T-helper 17 cell (primary cell): ENCODE results near the gene CCDC33. TPM values are rescaled to one million over a fixed set of nuclear protein-coding genes. Genes with fewer than 3 reads are reported as not detected.

Experiments
- ATAC-seq: fragments of 150-1000 bp; cut with Tn5 transposase; 2 replicates; pipeline ENCODE4 v1.10.0; 2021; ENCODE audit warnings: mild to moderate bottlenecking, moderate library complexity
- DNase-seq, 3 donors: peaks; one replicate each; pipeline versions ENCODE4 v3.0.0 to v3.0.0-alpha.2; 2020 to 2021
- H3K9me3 ChIP-seq: one replicate; pipeline ENCODE4 v1.7.0; 2013; ENCODE audit warnings: low read length, mild to moderate bottlenecking; ENCODE audit not compliant: control insufficient read depth, poor library complexity, severe bottlenecking
- H3K27ac Mint-ChIP-seq: one replicate; pipeline ENCODE4 v1.8.0; 2022; ENCODE audit warnings: mild to moderate bottlenecking, moderate library complexity, mixed read lengths
- H3K27me3 Mint-ChIP-seq: one replicate; pipeline ENCODE4 v1.8.0; 2022; ENCODE audit warnings: mixed read lengths
- H3K36me3 Mint-ChIP-seq: one replicate; pipeline ENCODE4 v1.8.0; 2022; ENCODE audit warnings: low read depth, mixed read lengths
- H3K4me1 Mint-ChIP-seq: one replicate; pipeline ENCODE4 v1.8.0; 2022; ENCODE audit warnings: mild to moderate bottlenecking, mixed read lengths
- H3K4me3 Mint-ChIP-seq: one replicate; pipeline ENCODE4 v1.8.0; 2022; ENCODE audit warnings: mild to moderate bottlenecking, moderate library complexity, mixed read lengths
- total RNA-seq, 4 donors: library from RNA in 2 of 4; stranded (reverse) in 2 of 4; gene quantifications; one replicate each; pipeline ENCODE4 v1.2.3 and lab custom pipeline; 2022 to 2026

The CCDC33 gene
- total RNA-seq, 2 donors from 2014 or later, result not detected

DNA sequence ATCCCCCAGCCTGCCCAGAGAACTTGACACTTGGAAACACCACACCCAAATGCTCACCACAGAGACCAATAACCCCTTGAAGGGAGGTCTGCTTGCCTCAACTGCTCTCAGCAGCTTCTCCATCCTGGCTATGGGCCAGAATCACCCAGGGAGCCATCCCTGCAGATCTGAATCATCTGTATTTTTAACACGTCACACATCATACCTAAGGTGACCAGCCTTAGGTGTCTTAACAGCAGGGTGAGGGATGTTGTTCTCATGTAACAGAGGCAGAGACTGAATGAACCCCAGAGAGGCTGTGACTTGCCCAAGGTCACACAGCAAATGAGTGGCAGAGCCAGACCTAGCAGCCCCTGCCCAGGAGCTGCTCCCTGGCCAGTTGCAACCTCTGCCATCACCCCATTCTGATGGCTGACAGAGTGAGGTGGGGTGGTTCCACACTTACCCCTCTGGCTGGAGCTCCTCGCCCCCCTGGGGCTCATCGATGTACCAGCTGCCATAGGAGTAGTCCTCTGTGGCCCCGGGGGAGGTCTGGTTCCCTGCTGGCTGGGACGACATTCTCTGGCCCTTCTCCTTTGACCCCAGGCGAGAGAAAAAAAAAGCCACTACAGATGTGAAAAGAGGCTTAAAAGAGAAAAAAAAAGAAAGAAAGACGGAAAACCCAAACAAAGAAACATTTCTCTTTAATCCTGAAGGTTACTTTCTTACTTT, 34.3 kb upstream of the CCDC33 start:
- H3K4me1 Mint-ChIP-seq, result peaks cover 4% of the 10 kb centered on the region
- H3K9me3 ChIP-seq, result no peaks in the 10 kb centered on the region
- no peak for ATAC-seq
- H3K27me3 Mint-ChIP-seq, result peaks cover 75% of the 10 kb centered on the region
- no peak overlapping the region for H3K27ac Mint-ChIP-seq
- peaks cover 10% of the 10 kb centered on the region for H3K36me3 Mint-ChIP-seq
- no peak overlapping the region for H3K4me3 Mint-ChIP-seq
- DNase-seq, result no peak

GRCh38 chr15:74202452-74203401, 33.4 kb upstream of the CCDC33 start, which contains the start of gene STRA6:
STRA6 (minus strand) TSS chr15:74202787; CDS start chr15:74202267, 520 bp downstream.
- Mint-ChIP-seq H3K36me3 (peaks cover 10% of the 10 kb centered on the region), H3K4me1 (peaks cover 4% of the 10 kb centered on the region), H3K27me3 (peaks cover 80% of the 10 kb centered on the region), H3K4me3 (no peak within 1 kb of the TSS), H3K27ac (no peak within 1 kb of the TSS)
- no peaks in the 10 kb centered on the region for H3K9me3 ChIP-seq
- DNase-seq (no peak), ATAC-seq (no peak)

DNA sequence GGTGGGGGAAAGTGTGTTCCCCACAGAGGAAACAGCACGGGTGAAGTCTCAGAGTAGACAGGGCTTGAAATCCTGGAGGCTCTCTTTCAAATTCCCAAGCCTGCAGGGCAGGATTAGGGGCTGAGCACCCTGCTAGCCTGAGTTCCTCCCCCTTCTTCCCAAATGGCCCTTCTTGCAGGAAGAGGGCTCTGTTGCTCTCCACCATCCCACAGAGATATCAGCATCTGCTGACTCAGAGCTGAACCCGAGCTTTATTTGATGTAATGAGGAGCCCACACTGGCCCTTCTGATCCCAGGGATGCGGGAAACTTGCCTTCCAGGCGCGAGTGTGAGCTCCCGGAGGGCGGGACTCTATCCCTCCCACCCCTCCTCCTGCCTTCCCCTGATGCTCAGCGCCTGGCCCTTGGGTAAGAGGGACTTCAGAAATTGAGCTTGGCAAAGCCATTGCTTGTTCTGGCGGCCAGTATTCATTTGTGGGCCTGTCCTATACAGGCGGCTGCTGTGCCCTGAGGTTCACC, 32.2 kb upstream of the CCDC33 start:
- peaks cover 88% of the 10 kb centered on the region for H3K27me3 Mint-ChIP-seq
- H3K4me1 Mint-ChIP-seq, result peaks cover 6% of the 10 kb centered on the region
- peaks cover 10% of the 10 kb centered on the region for H3K36me3 Mint-ChIP-seq
- no peak for ATAC-seq
- no peaks in the 10 kb centered on the region for H3K9me3 ChIP-seq
- no peak overlapping the region for H3K4me3 Mint-ChIP-seq
- no peak overlapping the region for H3K27ac Mint-ChIP-seq
- no peak for DNase-seq

- no peaks in the 10 kb centered on the region for H3K9me3 ChIP-seq
- H3K4me1 Mint-ChIP-seq, result peaks cover 5% of the 10 kb centered on the region
- ATAC-seq, result no peak
- H3K36me3 Mint-ChIP-seq, result peaks cover 9% of the 10 kb centered on the region
- peaks cover 88% of the 10 kb centered on the region for H3K27me3 Mint-ChIP-seq
- no peak overlapping the region for H3K27ac Mint-ChIP-seq
- DNase-seq, result no peak
- no peak overlapping the region for H3K4me3 Mint-ChIP-seq
Measured at GRCh38 chr15:74205582-74205947, 30.6 kb upstream of the CCDC33 start.

DNA sequence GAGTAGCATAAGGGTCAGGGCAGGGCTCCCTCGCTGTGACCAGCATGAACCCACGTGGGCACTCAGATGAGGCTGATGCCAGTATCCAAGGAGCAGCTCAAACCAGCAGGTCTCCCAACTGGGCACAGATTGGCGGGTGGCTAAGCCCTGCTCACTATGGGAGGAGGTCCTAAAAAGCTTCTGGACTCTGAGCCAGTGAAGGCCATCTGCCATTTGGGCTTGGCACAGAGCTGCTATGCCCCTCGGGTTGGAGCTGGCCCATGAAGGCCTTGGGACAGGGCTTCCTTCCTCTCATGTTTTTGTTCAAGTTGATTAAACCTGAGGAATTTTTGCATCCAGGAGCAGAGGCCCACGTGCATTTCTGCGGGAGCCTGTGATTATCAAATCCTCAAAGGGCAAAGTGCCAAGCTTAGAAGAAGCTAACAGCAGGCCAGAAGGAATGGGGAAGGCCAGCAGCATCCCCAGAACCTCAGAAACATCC, 29.3 kb upstream of the CCDC33 start:
- H3K27me3 Mint-ChIP-seq, result peaks cover 75% of the 10 kb centered on the region
- H3K27ac Mint-ChIP-seq, result no peak overlapping the region
- H3K4me1 Mint-ChIP-seq, result peaks cover 5% of the 10 kb centered on the region
- H3K4me3 Mint-ChIP-seq, result no peak overlapping the region
- peaks cover 6% of the 10 kb centered on the region for H3K36me3 Mint-ChIP-seq
- no peaks in the 10 kb centered on the region for H3K9me3 ChIP-seq
- DNase-seq (no peak), ATAC-seq (no peak)

GRCh38 chr15:74207652-74208440, 28.3 kb upstream of the CCDC33 start:
- H3K27ac Mint-ChIP-seq, result no peak overlapping the region
- no peaks in the 10 kb centered on the region for H3K9me3 ChIP-seq
- H3K27me3 Mint-ChIP-seq, result peaks cover 65% of the 10 kb centered on the region
- H3K4me1 Mint-ChIP-seq, result peaks cover 5% of the 10 kb centered on the region
- H3K4me3 Mint-ChIP-seq, result no peak overlapping the region
- peaks cover 6% of the 10 kb centered on the region for H3K36me3 Mint-ChIP-seq
- DNase-seq (no peak), ATAC-seq (no peak)

DNA sequence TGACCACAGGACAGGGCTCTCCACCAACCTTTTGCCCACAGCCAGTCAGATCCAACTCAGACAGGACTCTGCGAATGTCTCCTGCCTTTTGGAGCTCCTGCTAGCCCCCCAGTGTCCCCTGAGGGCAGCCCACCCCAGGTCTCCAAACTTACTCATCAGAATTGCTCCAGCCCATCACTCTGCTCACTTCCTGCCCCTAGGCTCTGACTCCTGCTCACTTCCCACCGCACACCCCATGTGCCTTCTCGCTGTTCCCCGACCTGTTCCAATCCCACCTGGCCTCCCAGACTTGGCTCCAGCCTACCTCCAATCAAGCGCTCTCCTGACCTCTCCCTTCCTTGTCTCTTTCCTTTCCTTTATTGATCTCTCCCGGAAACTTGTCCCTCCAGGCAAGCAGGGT, 27.6 kb upstream of the CCDC33 start:
- H3K36me3 Mint-ChIP-seq, result peaks cover 6% of the 10 kb centered on the region
- no peak for ATAC-seq
- no peak overlapping the region for H3K27ac Mint-ChIP-seq
- no peak for DNase-seq
- peaks cover 59% of the 10 kb centered on the region for H3K27me3 Mint-ChIP-seq
- no peak overlapping the region for H3K4me3 Mint-ChIP-seq
- H3K9me3 ChIP-seq, result no peaks in the 10 kb centered on the region
- H3K4me1 Mint-ChIP-seq, result peaks cover 5% of the 10 kb centered on the region

DNA sequence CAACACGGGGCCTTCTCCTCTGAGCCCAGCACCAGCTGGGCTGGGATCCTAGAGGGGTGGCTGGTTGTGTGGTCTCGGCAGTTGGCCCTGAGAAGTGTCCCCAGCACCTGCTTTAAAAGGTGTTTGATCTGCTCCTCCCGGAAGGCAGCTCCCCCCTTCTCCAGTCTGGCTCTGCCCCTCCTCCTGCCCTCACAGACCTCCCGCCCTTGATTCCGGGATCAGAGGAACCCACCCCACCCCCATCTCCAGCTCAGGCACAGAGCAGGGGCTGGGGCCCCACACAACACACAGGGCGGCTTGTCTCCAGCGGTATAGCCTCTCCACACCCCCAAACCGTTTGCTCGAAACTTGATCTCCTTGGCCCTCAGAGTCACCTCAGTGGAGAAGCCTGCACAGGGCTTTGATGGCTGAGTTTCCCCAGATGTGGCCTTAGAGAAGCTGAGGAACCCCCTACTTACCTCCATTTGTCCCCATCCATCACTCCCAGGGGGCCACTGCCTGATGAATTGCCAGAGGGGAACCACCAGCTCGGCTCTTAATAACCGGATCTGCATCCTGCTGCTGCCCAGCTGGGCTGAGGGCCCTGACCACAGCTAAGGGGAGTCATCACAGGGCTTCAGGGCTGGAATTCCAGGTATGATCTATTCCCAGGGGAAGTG, 27.1 kb upstream of the CCDC33 start:
- ATAC-seq (no peak), DNase-seq (no peak)
- no peak overlapping the region for H3K27ac Mint-ChIP-seq
- H3K27me3 Mint-ChIP-seq, result peaks cover 54% of the 10 kb centered on the region
- no peak overlapping the region for H3K4me3 Mint-ChIP-seq
- peaks cover 5% of the 10 kb centered on the region for H3K4me1 Mint-ChIP-seq
- peaks cover 6% of the 10 kb centered on the region for H3K36me3 Mint-ChIP-seq
- H3K9me3 ChIP-seq, result no peaks in the 10 kb centered on the region

DNA sequence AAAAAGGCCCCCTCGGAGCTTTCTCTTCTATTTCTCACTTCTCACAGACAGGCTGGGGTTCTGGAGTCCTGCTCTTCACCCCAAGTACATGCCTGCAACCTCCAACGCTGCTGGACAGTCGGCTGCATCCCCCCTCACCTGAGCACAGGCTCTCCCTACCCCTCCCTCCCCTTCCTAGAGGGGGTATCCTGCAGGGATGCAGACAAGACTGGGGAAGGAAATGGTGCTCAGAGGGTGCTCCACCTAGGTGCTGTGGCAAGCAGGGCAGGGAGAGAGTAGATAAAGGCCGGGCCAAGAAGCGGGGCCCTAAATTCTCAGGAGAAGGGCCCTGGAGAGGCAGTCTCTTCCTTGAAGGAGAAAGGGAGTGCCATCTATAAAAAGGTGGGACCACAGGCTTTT, 26.6 kb upstream of the CCDC33 start:
- H3K27ac Mint-ChIP-seq, result no peak overlapping the region
- no peaks in the 10 kb centered on the region for H3K9me3 ChIP-seq
- no peak for DNase-seq
- peaks cover 5% of the 10 kb centered on the region for H3K4me1 Mint-ChIP-seq
- ATAC-seq, result no peak
- peaks cover 52% of the 10 kb centered on the region for H3K27me3 Mint-ChIP-seq
- peaks cover 6% of the 10 kb centered on the region for H3K36me3 Mint-ChIP-seq
- no peak overlapping the region for H3K4me3 Mint-ChIP-seq

DNA sequence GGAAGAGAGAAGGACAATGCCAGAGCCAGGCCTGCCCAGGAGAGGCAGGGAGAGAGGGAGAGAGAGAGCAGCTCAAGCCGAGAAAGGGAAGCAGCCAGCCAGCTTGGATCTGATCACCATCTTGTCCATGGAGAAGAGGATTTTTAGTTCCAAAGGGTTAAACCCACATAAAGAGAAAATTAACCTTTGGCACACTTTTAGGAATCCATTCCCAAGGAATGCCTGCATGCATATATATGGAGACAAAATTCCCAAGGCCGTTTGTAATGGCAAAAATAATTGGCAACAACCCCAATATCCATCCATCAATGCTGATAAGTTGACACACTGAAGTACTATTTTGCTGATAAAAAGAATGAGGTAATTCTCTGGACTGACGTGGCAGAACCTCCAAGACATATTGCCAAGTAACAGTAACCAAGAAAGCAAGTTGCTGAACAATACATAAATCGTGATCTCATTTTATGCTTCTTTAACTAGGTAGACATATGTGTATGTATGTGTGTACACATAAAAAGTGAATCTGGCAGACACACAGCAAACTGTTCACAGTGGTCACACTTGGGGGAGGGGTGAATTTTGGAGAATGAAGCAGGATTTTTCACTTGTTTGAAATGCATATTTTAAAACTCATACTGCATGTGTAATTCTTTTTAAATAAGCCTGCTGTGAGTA, 26.0 kb upstream of the CCDC33 start:
- no peak overlapping the region for H3K27ac Mint-ChIP-seq
- ATAC-seq (no peak), DNase-seq (no peak)
- peaks cover 2% of the 10 kb centered on the region for H3K4me1 Mint-ChIP-seq
- peaks cover 52% of the 10 kb centered on the region for H3K27me3 Mint-ChIP-seq
- peaks cover 2% of the 10 kb centered on the region for H3K36me3 Mint-ChIP-seq
- H3K9me3 ChIP-seq, result no peaks in the 10 kb centered on the region
- H3K4me3 Mint-ChIP-seq, result no peak overlapping the region

GRCh38 chr15:74210729-74211128, 25.4 kb upstream of the CCDC33 start:
- no peak for ATAC-seq
- DNase-seq, result no peak
- H3K27me3 Mint-ChIP-seq, result peaks cover 54% of the 10 kb centered on the region
- peaks cover 3% of the 10 kb centered on the region for H3K36me3 Mint-ChIP-seq
- H3K4me1 Mint-ChIP-seq, result peaks cover 2% of the 10 kb centered on the region
- no peak overlapping the region for H3K27ac Mint-ChIP-seq
- H3K9me3 ChIP-seq, result no peaks in the 10 kb centered on the region
- H3K4me3 Mint-ChIP-seq, result no peak overlapping the region

DNA sequence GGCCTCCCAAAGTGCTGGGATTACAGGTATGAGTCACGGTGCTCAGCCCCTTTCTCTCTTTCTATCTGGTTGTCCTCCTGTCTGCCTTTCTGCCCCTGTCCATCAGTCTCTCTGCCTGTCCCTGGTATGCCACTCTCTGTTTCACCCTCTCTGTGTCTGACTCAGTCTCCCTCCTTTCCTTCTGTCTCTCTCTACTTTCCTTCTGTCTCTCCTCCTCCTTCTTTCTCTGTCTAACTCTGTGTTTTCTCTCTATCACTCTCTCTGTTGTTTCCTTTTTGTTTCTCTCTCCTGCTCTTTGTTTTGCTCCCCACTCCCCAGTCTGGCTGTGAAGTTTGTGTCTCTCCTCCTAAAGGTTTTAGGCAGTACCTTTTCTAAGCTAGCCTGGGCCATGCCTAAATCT, 24.5 kb upstream of the CCDC33 start:
- Mint-ChIP-seq H3K4me1 (peaks cover 2% of the 10 kb centered on the region), H3K27me3 (peaks cover 47% of the 10 kb centered on the region), H3K4me3 (no peak overlapping the region), H3K36me3 (peaks cover 3% of the 10 kb centered on the region), H3K27ac (no peak overlapping the region)
- ATAC-seq (no peak), DNase-seq (no peak)
- no peaks in the 10 kb centered on the region for H3K9me3 ChIP-seq
